ENCODE results near the gene TCF23. TPM values are rescaled to one million over a fixed set of nuclear protein-coding genes. Genes with fewer than 3 reads are reported as not detected.
A peak's percentile ranks its signal among the peaks of the same experiment; 100 is the strongest.
"Not testable (repeated sequence)": the region's sequence is repeated elsewhere in the genome, so short reads cannot be mapped to it uniquely, and the experiment has no call there.

Gene TCF23
- total RNA-seq, result 0.42 TPM

- DNase-seq (ENCODE audit: low spot score), result no peak
Observed at GRCh38 chr2:27148801-27149439, at the start of gene TCF23. Gene TCF23, plus strand, starts transcription at chr2:27149004. Its CDS starts 130 bp downstream, at chr2:27149134.

- DNase-seq (ENCODE audit: low spot score), result no peak
Observed at GRCh38 chr2:27099334-27099955, 49.4 kb upstream of the TCF23 start.

GRCh38 chr2:27100036-27100435 lies 48.8 kb upstream of the TCF23 start:
- no peak for DNase-seq (ENCODE audit: low spot score)

- no peak for DNase-seq (ENCODE audit: low spot score)
Observed at GRCh38 chr2:27102329-27102728, 46.5 kb upstream of the TCF23 start.

GRCh38 chr2:27105981-27106380 lies 42.8 kb upstream of the TCF23 start:
- DNase-seq (ENCODE audit: low spot score), result no peak

GRCh38 chr2:27108221-27108620 lies 40.6 kb upstream of the TCF23 start:
- DNase-seq (ENCODE audit: low spot score), result no peak

- DNase-seq (ENCODE audit: low spot score), result no peak
Observed at GRCh38 chr2:27109083-27109482, 39.7 kb upstream of the TCF23 start.

- not testable (repeated sequence) for DNase-seq (ENCODE audit: low spot score)
Observed at GRCh38 chr2:27110603-27111352, 38.0 kb upstream of the TCF23 start.

GRCh38 chr2:27111392-27112078 lies 37.3 kb upstream of the TCF23 start:
- not testable (repeated sequence) for DNase-seq (ENCODE audit: low spot score)

- DNase-seq (ENCODE audit: low spot score), result no peak
Observed at GRCh38 chr2:27115519-27115918, 33.3 kb upstream of the TCF23 start.

- no peak for DNase-seq (ENCODE audit: low spot score)
Observed at GRCh38 chr2:27117995-27118524, 30.7 kb upstream of the TCF23 start.

- no peak for DNase-seq (ENCODE audit: low spot score)
Observed at GRCh38 chr2:27118525-27119329, 30.1 kb upstream of the TCF23 start, which contains the start of gene CGREF1. Gene CGREF1, minus strand, starts transcription at chr2:27119128. Its CDS starts 14,762 bp downstream, at chr2:27104366.

- not testable (repeated sequence) for DNase-seq (ENCODE audit: low spot score)
Observed at GRCh38 chr2:27119330-27119670, 29.5 kb upstream of the TCF23 start.

GRCh38 chr2:27121906-27122305 lies 26.9 kb upstream of the TCF23 start:
- no peak for DNase-seq (ENCODE audit: low spot score)

- no peak for DNase-seq (ENCODE audit: low spot score)
Observed at GRCh38 chr2:27122791-27123190, 26.0 kb upstream of the TCF23 start.

GRCh38 chr2:27123302-27124150 lies 25.3 kb upstream of the TCF23 start, which contains the start of gene ABHD1:
Gene ABHD1, plus strand, starts transcription at chr2:27123815. Its CDS starts 134 bp downstream, at chr2:27123949.
- peak; percentile 62 for DNase-seq (ENCODE audit: low spot score)

GRCh38 chr2:27125104-27125503 lies 23.7 kb upstream of the TCF23 start:
- no peak for DNase-seq (ENCODE audit: low spot score)

- no peak for DNase-seq (ENCODE audit: low spot score)
Observed at GRCh38 chr2:27126252-27126710, 22.5 kb upstream of the TCF23 start.

GRCh38 chr2:27127883-27128667 lies 20.7 kb upstream of the TCF23 start:
- DNase-seq (ENCODE audit: low spot score), result no peak
